ENCODE results near the gene FAM174B.

DNA sequence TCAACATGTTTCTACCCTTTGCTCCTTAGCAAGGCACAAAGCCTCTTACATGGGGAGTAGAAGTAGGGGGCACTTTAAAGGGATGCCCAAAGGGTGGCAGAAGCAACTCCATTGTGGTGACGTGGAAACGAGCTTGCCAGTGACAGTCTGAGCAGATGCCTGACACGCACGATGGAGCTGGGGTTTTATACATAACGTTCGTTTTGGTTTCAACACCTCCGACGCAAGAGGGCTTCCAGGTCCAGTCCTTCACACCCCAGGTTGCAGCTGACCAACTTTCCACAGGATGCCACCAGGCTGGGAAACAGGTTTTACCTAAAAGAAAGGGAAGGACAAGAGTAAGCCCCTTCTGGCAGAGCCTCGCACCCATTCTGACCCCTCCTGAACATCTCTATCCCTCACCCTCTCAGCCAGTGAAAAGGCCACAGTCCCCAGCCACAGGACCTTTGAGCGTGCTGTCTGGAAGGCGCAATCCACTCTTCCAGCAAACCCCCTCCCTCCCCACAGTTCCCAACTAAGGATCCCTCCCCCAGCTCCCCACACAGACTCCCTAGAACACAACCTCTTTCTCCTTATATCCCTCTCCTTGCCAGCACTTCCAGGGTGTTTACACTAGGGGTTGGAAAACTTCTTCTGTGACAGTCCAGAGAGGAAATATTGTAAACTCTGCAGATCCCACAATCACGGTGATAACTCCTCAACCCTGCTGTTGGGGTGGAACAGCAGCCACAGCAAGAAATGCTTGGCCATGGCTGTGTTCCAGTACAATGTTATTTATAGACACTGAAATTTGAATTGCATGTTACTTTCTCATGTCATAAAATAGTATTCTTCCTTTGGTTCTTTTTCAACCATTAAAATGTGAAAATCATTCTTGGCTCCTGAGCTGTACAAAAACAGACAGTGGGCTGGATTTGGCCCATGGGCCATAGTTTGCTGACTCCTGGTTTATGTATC is 36.2 kb downstream of the FAM174B start:
- TF ChIP-seq POLR2A (IDR thresholded peaks at IDR 0.05; ENCODE audit: low read depth, low read length) (no peak), POLR2AphosphoS5 (IDR thresholded peaks at IDR 0.05; ENCODE audit: low read depth, low read length) (no peak), TAF1 (IDR thresholded peaks at IDR 0.05; ENCODE audit: borderline replicate concordance, low read depth, low read length) (no peak)

All from GM12892 (cell line).